ENCODE measurements around the gene DCLK3.

The DCLK3 gene

GRCh38 chr3:36743826-36744225 lies 20.5 kb downstream of the DCLK3 start:
- H4K20me1 ChIP-seq (ENCODE audit: insufficient read depth, low read length), result no peaks in the 10 kb centered on the region
- H3K27ac ChIP-seq (ENCODE audit: low read depth, low read length, poor library complexity, severe bottlenecking), result no peak overlapping the region
- H3K36me3 ChIP-seq (ENCODE audit: insufficient read depth, low read length), result no peaks in the 10 kb centered on the region
- no peaks in the 10 kb centered on the region; the same call in 1 of the 2 replicates for H3K27me3 ChIP-seq (ENCODE audit: insufficient read depth, low read length)
- H2AFZ ChIP-seq (ENCODE audit: low read length), result no peak overlapping the region
- no peaks in the 10 kb centered on the region for H3F3A ChIP-seq (ENCODE audit: insufficient read depth, low read length)
- no peak overlapping the region for H3K4me3 ChIP-seq (ENCODE audit: low read depth, low read length, poor library complexity, severe bottlenecking)
- no peak for TF ChIP-seq EZH2 (IDR thresholded peaks at IDR 0.05; ENCODE audit: borderline replicate concordance, low read length)
- H3K79me2 ChIP-seq (ENCODE audit: insufficient read depth, low read length), result no peaks in the 10 kb centered on the region
- no peaks in the 10 kb centered on the region for H3K9me2 ChIP-seq (ENCODE audit: low read depth, low read length)
- no peak overlapping the region for H3K4me2 ChIP-seq (ENCODE audit: low read length)
- H3K4me1 ChIP-seq (ENCODE audit: insufficient read depth, low read length, severe bottlenecking), result no peaks in the 10 kb centered on the region
- H3K9ac ChIP-seq (ENCODE audit: low read length), result no peak overlapping the region
- H3K9me3 ChIP-seq (ENCODE audit: low read length), result no peaks in the 10 kb centered on the region

- Histone ChIP-seq H3K9ac (ENCODE audit: low read length) (no peak overlapping the region), H4K20me1 (ENCODE audit: insufficient read depth, low read length) (no peaks in the 10 kb centered on the region), H3K27ac (ENCODE audit: low read depth, low read length, poor library complexity, severe bottlenecking) (no peak overlapping the region), H3K79me2 (ENCODE audit: insufficient read depth, low read length) (no peaks in the 10 kb centered on the region), H2AFZ (ENCODE audit: low read length) (no peak overlapping the region), H3K36me3 (ENCODE audit: insufficient read depth, low read length) (no peaks in the 10 kb centered on the region), H3K27me3 (ENCODE audit: insufficient read depth, low read length) (no peaks in the 10 kb centered on the region), H3K4me1 (ENCODE audit: insufficient read depth, low read length, severe bottlenecking) (no peaks in the 10 kb centered on the region), H3F3A (ENCODE audit: insufficient read depth, low read length) (no peaks in the 10 kb centered on the region), H3K4me3 (ENCODE audit: low read depth, low read length, poor library complexity, severe bottlenecking) (no peak overlapping the region), H3K4me2 (ENCODE audit: low read length) (no peak overlapping the region), H3K9me3 (ENCODE audit: low read length) (no peaks in the 10 kb centered on the region), H3K9me2 (ENCODE audit: low read depth, low read length) (no peaks in the 10 kb centered on the region)
- TF ChIP-seq CTCF (IDR thresholded peaks at IDR 0.05; ENCODE audit: low read length) (no peak), EZH2 (IDR thresholded peaks at IDR 0.05; ENCODE audit: borderline replicate concordance, low read length) (no peak)
These were observed 23.1 kb downstream of the DCLK3 start for GRCh38 chr3:36741285-36741684.

GRCh38 chr3:36740787-36741186 lies 23.6 kb downstream of the DCLK3 start:
- H3K27ac ChIP-seq (ENCODE audit: low read depth, low read length, poor library complexity, severe bottlenecking), result no peak overlapping the region
- H3K27me3 ChIP-seq (ENCODE audit: insufficient read depth, low read length), result no peaks in the 10 kb centered on the region
- no peaks in the 10 kb centered on the region for H3K9me3 ChIP-seq (ENCODE audit: low read length)
- no peak overlapping the region for H2AFZ ChIP-seq (ENCODE audit: low read length)
- H3K79me2 ChIP-seq (ENCODE audit: insufficient read depth, low read length), result no peaks in the 10 kb centered on the region
- no peaks in the 10 kb centered on the region for H4K20me1 ChIP-seq (ENCODE audit: insufficient read depth, low read length)
- no peak overlapping the region for H3K4me2 ChIP-seq (ENCODE audit: low read length)
- no peaks in the 10 kb centered on the region for H3F3A ChIP-seq (ENCODE audit: insufficient read depth, low read length)
- H3K4me1 ChIP-seq (ENCODE audit: insufficient read depth, low read length, severe bottlenecking), result no peaks in the 10 kb centered on the region
- no peak overlapping the region for H3K4me3 ChIP-seq (ENCODE audit: low read depth, low read length, poor library complexity, severe bottlenecking)
- H3K9ac ChIP-seq (ENCODE audit: low read length), result no peak overlapping the region
- no peaks in the 10 kb centered on the region for H3K36me3 ChIP-seq (ENCODE audit: insufficient read depth, low read length)
- H3K9me2 ChIP-seq (ENCODE audit: low read depth, low read length), result no peaks in the 10 kb centered on the region
- TF ChIP-seq CTCF (IDR thresholded peaks at IDR 0.05; ENCODE audit: low read length) (no peak), EZH2 (IDR thresholded peaks at IDR 0.05; ENCODE audit: borderline replicate concordance, low read length) (no peak)

- no peak overlapping the region for H3K27ac ChIP-seq (ENCODE audit: low read depth, low read length, poor library complexity, severe bottlenecking)
- H3F3A ChIP-seq (ENCODE audit: insufficient read depth, low read length), result no peaks in the 10 kb centered on the region
- no peaks in the 10 kb centered on the region for H3K4me1 ChIP-seq (ENCODE audit: insufficient read depth, low read length, severe bottlenecking)
- no peak for TF ChIP-seq EZH2 (IDR thresholded peaks at IDR 0.05; ENCODE audit: borderline replicate concordance, low read length)
- TF ChIP-seq CTCF (IDR thresholded peaks at IDR 0.05; ENCODE audit: low read length), result no peak
- no peaks in the 10 kb centered on the region for H4K20me1 ChIP-seq (ENCODE audit: insufficient read depth, low read length)
- H3K79me2 ChIP-seq (ENCODE audit: insufficient read depth, low read length), result no peaks in the 10 kb centered on the region
- no peak overlapping the region for H2AFZ ChIP-seq (ENCODE audit: low read length)
- no peaks in the 10 kb centered on the region for H3K27me3 ChIP-seq (ENCODE audit: insufficient read depth, low read length)
- no peak overlapping the region for H3K9ac ChIP-seq (ENCODE audit: low read length)
- no peak overlapping the region for H3K4me2 ChIP-seq (ENCODE audit: low read length)
- H3K36me3 ChIP-seq (ENCODE audit: insufficient read depth, low read length), result no peaks in the 10 kb centered on the region
- no peaks in the 10 kb centered on the region for H3K9me3 ChIP-seq (ENCODE audit: low read length)
- H3K9me2 ChIP-seq (ENCODE audit: low read depth, low read length), result no peaks in the 10 kb centered on the region
- no peak overlapping the region for H3K4me3 ChIP-seq (ENCODE audit: low read depth, low read length, poor library complexity, severe bottlenecking)
These were observed 25.7 kb downstream of the DCLK3 start for GRCh38 chr3:36738702-36739101.

All from OCI-LY1 (cell line).